HG02885 (cell line): ENCODE data around the gene SNAP47.
"Not testable (repeated sequence)": the region's sequence is repeated elsewhere in the genome, so short reads cannot be mapped to it uniquely, and the experiment has no call there.

Source experiments
- ATAC-seq: cut with Tn5 transposase; IDR thresholded peaks from one replicate; pipeline ENCODE4 v1.9.1; 2021; ENCODE audit warnings: mild to moderate bottlenecking; ENCODE audit not compliant: unreplicated experiment, poor library complexity

The SNAP47 gene, protein sequence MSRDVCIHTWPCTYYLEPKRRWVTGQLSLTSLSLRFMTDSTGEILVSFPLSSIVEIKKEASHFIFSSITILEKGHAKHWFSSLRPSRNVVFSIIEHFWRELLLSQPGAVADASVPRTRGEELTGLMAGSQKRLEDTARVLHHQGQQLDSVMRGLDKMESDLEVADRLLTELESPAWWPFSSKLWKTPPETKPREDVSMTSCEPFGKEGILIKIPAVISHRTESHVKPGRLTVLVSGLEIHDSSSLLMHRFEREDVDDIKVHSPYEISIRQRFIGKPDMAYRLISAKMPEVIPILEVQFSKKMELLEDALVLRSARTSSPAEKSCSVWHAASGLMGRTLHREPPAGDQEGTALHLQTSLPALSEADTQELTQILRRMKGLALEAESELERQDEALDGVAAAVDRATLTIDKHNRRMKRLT

DNA sequence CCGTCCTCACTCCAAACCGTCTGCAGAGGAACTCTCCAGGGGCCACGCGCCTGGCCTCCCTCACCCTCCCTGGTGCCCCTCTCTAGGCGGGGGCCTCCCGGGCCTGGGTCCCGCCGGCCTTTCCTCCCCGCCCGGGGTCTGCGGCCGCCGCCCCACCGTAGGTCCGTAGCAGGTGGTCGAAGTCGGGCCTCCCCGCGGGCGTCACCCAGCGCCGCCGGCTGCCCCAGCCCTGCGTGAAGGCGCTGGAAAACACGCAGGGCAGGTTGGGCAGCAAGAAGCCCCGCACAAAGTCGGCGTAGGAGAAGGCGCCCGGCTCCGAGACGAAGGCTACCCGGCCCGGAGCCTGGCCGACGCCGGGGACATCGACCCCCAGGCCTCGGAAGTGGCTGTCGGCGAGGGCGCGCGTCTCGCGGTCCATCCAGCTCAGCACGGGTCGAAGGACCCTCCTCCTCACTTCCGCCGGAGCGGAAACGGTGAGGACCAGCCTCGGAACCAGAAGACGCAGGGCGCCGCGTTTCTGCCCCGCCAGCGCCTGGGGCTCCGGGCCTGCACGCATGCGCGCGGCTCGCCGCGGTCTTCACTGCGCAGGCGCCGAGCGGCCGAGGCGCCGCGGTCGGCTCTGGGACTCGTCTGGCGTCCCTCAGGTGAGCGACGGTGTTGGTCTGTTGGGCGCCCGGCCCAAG is at the start of gene SNAP47, which contains the start of gene JMJD4:
SNAP47 (plus strand) TSS at position 580 of the 683 bp plus-strand sequence. CDS start 12,302 bp downstream, outside the sequence.
JMJD4 (minus strand) TSS at position 447 of the 683 bp plus-strand sequence; CDS start at position 418, 29 bp downstream.
- peak; percentile 91 for ATAC-seq

DNA sequence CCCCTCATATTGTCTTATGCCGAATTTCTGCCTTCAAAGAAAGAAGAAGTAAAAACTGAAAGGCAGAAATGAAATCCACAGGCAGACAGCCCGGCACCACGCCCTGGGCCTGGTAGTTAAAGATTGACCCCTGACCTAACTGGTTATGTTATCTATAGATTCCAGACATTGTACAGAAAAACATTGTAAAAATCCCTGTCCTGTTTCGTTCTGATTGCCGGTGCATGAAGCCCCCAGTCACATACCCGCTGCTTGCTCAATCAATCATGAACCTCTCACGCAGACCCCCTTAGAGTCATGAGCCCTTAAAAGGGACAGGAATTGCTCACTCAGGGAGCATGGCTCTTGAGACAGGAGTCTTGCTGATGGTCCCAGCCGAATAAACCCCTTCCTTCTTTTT is 49.4 kb upstream of the SNAP47 start:
- no peak for ATAC-seq

DNA sequence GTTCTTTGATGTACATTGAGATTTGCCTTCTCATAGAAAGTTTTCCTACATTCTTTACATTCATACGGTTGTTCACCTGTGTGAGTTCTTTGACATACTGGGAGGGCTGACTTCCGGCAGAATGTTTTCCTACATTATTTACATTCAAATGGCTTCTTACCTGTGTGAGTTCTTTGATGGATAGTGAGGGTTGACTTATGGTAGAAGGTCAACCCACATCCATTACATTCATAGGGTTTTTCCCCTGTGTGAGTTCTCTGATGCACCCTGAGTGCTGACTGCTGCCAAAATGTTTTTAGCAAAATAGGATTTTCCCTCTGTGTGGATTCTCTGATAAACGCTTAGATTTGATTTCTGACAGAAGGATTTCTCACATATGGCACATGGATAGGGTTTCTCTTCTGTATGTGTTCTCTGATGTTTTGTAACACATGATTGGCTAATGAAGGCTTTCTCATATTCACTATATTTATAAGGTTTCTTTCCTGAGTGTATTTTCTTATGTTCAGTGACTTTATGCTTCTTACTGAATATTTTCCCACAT is 37.8 kb upstream of the SNAP47 start:
- ATAC-seq = no peak

DNA sequence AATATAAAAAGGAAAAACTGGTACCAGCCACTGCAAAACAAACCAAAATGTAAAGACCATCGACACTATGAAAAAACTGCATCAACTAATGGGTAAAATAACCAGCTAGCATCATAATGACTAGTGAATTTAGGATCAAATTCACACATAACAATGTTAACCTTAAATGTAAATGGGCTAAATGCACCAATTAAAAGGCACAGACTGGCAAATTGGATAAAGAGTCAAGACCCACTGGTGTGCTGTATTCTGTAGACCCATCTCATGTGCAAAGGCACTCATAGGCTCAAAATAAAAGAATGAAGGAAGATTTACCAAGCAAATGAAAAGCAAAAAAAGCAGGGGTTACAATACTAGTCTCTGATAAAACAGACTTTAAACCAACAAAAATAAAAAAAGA is 33.6 kb upstream of the SNAP47 start:
- not testable (repeated sequence) for ATAC-seq

DNA sequence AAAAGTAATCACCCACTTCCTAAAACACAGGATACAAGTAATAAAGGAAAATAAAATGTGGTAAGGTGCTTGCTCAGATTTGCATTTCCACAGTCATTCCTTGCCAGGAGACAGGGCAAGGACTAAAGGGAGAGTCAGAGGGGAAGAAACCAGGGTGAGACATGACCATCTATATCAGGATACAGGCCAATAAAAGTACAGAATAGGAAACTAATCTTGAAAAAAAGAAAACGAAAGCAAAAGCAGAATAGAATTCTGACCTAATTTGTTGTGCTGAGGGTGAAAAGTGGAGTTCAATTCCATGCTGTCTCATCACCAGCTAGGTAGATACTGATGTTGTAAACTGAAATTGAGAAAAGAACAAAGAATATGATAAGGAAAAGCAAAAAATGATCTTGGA is 27.4 kb upstream of the SNAP47 start:
- ATAC-seq = no peak

DNA sequence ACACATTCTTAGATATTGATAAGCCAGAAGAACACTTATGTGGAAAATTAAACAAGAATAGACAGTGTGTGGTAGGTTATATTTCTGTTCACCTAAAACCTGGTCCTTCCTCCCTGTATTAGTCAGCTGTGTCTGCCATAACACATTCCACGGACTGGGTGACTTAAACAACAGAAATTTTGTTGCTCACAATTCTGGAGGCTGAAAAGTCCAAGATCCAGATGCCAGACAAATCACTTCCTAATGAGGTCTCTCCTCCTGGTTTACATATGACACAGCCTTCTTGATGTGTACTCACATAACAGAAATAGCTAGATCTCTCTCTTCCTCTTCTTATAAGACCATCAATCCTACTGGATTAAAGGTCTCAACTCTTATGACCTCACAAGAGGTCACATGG is 25.8 kb upstream of the SNAP47 start:
- ATAC-seq = no peak

DNA sequence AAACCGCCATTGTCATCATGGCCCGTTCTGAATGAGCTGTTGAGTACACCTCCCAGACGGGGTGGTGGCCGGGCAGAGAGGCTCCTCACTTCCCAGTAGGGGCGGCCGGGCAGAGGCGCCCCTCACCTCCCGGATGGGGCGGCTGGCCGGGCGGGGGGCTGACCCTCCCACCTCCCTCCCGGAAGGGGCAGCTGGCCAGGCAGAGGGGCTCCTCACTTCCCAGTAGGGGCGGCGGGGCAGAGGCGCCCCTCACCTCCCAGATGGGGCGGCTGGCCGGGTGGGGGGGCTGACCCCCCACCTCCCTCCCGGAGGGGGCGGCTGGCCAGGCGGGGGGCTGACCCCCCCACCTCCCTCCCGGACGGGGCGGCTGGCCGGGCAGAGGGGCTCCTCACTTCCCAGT is 24.8 kb upstream of the SNAP47 start:
- not testable (repeated sequence) for ATAC-seq

GRCh38 chr1:227712648-227713047 is 22.6 kb upstream of the SNAP47 start:
- peak; percentile 81 for ATAC-seq

DNA sequence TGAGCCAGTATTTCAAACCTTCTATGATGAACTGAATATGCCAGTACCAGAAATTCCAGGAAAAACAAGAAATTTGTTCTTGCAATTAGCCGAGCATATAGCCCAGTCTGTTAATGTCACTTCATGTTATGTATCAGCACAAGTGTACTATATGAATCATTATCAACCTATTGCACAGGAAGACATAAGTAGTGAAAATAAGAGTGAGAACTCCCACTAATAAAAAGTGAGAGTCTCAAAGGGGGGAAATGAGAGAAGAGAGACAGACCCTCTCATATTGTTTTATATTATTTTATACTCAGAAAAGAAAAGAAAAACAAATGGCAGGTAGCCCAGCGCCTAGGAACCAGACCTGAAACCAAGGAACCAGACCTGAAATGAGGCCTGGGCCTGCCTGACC is 16.3 kb upstream of the SNAP47 start:
- no peak for ATAC-seq

GRCh38 chr1:227723474-227723873 is 11.8 kb upstream of the SNAP47 start:
- ATAC-seq = no peak

GRCh38 chr1:227725046-227725445 is 10.2 kb upstream of the SNAP47 start:
- ATAC-seq = no peak

DNA sequence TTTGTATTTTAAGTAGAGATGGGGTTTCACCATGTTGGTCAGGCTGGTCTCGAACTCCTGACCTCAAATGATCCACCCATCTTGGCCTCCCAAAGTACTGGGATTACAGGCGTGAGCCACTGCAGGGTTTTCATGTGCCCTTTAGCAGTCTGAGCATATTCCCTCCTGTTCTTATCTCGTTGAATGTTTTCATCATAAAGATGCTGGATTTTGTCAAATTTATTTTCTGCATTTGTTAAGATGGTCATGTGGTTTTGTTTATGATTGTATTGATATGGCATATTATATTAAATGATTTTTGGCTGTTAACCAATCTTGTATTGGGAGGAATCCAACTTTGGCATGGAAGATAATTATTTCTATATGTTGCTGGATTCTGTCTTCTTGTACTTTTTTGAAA is 8.9 kb upstream of the SNAP47 start:
- ATAC-seq = no peak

- ATAC-seq = no peak
Observed at GRCh38 chr1:227726924-227727599, 8.2 kb upstream of the SNAP47 start.

- peak; percentile 52 for ATAC-seq
Observed at GRCh38 chr1:227728059-227728891, 7.0 kb upstream of the SNAP47 start.

- peak; percentile 5 for ATAC-seq
Observed at GRCh38 chr1:227728892-227729143, 6.4 kb upstream of the SNAP47 start.

GRCh38 chr1:227729144-227729880 is 5.9 kb upstream of the SNAP47 start:
- ATAC-seq = no peak

DNA sequence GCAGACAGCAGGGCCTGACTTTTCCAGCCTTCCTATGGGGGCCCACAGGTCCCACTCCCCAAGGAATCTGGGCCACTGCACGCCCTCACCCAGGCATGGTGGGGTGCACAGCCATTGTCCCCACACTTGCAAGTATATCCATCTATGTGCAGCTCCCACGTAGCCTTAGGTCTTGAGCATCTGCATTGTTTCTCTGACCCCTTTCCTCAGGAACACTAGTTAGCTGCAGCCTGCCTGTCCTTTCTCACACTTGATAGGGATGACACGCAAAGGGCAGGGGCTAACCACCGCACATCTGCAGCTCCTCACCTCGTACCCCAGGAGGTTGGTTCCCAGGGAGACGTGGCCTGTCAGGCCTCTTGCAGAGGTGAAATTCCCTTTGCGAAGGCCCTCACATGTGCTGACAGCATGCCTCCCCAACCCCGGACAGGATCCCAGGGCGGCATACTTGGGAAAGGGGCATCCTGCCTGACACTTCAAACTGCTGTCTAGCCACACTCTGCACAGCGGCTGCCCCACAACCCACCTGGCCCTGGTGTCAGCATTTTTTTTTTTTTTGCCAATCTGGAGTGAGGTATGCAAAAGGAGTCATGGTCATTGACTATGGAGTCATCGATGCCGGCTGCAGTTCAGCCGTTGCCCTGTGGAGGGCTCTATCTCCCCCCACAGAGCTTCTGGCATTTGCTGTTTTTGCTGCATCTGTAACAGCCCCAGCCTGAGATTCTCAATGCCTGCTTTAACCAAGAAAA is 5.2 kb upstream of the SNAP47 start:
- peak; percentile 26 for ATAC-seq

DNA sequence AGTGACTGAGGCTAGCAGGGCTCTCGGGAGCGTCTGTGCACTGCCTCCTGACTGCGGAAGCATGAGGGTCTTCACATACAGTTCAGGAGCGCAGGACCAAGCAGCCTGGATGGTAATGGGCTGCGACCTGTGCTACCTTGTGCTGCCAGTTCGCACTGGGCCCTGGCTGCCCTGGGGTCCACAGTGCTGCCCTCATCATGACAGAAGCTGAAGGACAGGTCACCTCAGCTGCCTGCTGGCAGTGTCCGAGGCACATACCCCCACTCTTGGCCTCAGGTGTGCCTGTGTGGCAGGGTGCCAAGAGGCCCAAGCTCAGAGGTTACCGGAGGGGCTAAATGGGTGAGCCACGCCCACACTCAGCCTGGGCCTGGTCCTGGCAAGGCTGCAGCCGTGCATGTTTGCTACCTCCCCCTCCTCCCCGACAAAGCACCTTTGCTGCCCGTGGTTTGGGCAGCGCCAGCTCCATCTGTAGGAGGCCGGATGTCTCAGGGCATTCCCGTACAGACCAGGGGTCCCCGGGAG is 4.5 kb upstream of the SNAP47 start:
- no peak for ATAC-seq
